Measurements from ENCODE around the gene APOL5. TPM values are rescaled to one million over a fixed set of nuclear protein-coding genes. Genes with fewer than 3 reads are reported as not detected.
"Not testable (repeated sequence)": the region's sequence is repeated elsewhere in the genome, so short reads cannot be mapped to it uniquely, and the experiment has no call there.

Gene APOL5, protein sequence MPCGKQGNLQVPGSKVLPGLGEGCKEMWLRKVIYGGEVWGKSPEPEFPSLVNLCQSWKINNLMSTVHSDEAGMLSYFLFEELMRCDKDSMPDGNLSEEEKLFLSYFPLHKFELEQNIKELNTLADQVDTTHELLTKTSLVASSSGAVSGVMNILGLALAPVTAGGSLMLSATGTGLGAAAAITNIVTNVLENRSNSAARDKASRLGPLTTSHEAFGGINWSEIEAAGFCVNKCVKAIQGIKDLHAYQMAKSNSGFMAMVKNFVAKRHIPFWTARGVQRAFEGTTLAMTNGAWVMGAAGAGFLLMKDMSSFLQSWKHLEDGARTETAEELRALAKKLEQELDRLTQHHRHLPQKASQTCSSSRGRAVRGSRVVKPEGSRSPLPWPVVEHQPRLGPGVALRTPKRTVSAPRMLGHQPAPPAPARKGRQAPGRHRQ
- total RNA-seq, result not detected

DNA sequence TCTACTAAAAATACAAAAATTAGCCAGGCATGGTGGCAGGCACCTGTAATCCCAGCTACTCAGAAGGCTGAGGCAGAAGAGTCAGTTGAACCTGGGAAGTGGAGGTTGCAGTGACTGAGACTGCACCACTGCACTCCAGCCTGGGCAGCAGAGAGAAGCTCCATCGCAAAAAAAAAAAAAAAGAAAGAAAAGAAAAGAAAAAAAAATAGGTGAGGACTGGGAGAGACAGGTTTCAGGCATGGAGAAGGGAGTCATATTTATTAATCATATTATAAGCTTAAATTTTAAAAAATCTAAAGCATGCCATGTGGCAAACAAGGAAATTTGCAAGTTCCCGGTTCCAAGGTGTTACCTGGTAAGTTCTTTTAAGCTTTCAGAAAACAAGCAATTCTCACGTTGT lies at the start of gene APOL5:
Gene APOL5, plus strand, starts transcription at position 301 of the 400 bp plus-strand sequence. Its CDS starts 0 bp downstream, at position 301.
- Histone ChIP-seq H3K4me1 (no peaks in the 10 kb centered on the region), H3K27me3 (no peaks in the 10 kb centered on the region), H3K9me3 (no peaks in the 10 kb centered on the region), H3K27ac (no peak within 1 kb of the TSS), H3K4me3 (no peak within 1 kb of the TSS), H3K36me3 (no peaks in the 10 kb centered on the region)
- no peak for DNase-seq (ENCODE audit: low spot score in 2 of 2)
- intact Hi-C loops (cut with DNase I), result no loop called here
- TF ChIP-seq, protein P1, sequence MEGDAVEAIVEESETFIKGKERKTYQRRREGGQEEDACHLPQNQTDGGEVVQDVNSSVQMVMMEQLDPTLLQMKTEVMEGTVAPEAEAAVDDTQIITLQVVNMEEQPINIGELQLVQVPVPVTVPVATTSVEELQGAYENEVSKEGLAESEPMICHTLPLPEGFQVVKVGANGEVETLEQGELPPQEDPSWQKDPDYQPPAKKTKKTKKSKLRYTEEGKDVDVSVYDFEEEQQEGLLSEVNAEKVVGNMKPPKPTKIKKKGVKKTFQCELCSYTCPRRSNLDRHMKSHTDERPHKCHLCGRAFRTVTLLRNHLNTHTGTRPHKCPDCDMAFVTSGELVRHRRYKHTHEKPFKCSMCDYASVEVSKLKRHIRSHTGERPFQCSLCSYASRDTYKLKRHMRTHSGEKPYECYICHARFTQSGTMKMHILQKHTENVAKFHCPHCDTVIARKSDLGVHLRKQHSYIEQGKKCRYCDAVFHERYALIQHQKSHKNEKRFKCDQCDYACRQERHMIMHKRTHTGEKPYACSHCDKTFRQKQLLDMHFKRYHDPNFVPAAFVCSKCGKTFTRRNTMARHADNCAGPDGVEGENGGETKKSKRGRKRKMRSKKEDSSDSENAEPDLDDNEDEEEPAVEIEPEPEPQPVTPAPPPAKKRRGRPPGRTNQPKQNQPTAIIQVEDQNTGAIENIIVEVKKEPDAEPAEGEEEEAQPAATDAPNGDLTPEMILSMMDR (IDR thresholded peaks at IDR 0.05), result no peak

DNA sequence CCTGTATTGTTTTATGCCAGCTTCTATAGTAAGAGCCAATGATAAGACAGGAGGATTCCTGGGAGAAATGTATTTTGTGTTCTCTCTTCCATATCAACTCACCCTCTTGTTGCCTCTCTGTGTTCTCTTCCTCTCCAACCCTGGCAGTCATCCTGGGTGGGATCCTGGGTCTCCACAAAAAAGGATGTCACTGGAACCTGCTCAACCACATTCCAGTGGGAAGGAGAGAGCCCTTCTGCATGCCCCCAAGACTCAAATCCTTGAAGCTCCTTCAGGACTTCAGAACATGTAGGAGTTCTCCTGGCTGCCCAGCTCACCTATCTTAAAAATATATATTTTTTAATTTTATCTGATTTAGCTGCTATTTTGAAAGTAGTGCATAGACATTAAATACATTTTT lies 43.3 kb upstream of the APOL5 start:
- Histone ChIP-seq H3K36me3 (no peaks in the 10 kb centered on the region), H3K27ac (no peak overlapping the region), H3K9me3 (no peaks in the 10 kb centered on the region), H3K4me3 (no peak overlapping the region), H3K4me1 (no peaks in the 10 kb centered on the region), H3K27me3 (no peaks in the 10 kb centered on the region)
- no peak for DNase-seq (ENCODE audit: low spot score in 2 of 2)
- intact Hi-C loops (cut with DNase I), result no loop called here
- TF ChIP-seq, protein P1 (IDR thresholded peaks at IDR 0.05), result no peak

DNA sequence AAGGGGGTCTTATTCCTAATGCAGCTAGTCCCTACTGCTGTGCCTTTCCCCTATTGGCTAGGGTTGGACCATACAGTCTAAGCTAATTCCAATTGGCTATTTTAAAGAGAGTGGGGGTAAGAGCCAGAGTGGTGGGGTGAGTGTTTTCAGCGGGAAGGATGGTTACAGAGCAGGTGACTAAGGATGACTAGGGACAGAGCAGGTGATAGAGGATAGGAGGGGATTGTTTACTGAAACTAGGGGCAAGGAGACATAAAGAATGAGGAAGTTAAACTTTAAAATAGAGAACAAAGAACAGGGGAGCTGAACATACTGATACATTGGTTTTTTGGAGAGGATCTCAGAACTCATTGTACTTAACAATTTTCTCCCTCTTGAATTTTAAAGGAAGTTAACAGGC lies 41.6 kb upstream of the APOL5 start:
- H3K27ac ChIP-seq; H3K27me3 ChIP-seq; DNase-seq (ENCODE audit: low spot score in 2 of 2); intact Hi-C loops (cut with DNase I); H3K4me3 ChIP-seq; H3K36me3 ChIP-seq; H3K4me1 ChIP-seq; H3K9me3 ChIP-seq: not testable (repeated sequence)

DNA sequence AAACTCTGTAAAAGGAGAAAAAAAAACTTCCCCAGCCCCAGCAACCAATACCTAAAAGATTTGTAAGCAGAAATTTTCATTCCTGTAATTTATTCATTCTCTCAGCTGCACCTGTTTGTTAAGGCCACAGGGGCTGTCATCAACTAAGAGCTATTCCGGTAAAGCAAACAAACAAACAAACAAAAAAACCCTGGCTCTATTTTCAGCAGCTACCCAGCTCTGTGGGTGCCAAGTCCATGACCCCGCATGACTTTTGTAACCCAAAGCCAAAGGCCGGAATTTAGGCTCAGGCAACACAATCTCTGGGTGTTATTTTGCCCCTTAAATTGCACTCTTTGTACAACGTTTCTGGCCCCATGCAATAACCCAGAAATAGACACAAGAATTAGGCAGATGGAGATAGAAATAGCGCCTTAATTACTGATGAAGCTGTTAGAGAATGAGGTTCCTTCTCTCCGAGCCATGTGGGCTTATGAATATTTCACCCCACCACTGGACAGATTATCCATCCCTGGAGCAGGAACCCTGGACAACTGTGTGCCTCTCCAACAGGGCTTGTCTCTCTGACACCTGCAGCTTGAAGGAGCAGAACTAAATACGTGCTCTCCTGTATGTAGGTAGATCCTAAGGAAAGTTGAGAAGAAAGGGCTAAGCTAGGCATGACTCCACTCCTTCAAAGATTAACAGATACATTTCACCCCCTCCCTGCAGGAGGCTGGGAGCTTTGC lies 40.0 kb upstream of the APOL5 start:
- no peak for DNase-seq (ENCODE audit: low spot score in 2 of 2)
- Histone ChIP-seq H3K4me1 (no peaks in the 10 kb centered on the region), H3K9me3 (peaks cover 0 to 4% of the 10 kb centered on the region in 2 donors), H3K27me3 (no peaks in the 10 kb centered on the region), H3K27ac (no peak overlapping the region), H3K36me3 (no peaks in the 10 kb centered on the region), H3K4me3 (no peak overlapping the region)
- intact Hi-C loops (cut with DNase I), result no loop called here
- TF ChIP-seq, protein P1 (IDR thresholded peaks at IDR 0.05), result no peak

DNA sequence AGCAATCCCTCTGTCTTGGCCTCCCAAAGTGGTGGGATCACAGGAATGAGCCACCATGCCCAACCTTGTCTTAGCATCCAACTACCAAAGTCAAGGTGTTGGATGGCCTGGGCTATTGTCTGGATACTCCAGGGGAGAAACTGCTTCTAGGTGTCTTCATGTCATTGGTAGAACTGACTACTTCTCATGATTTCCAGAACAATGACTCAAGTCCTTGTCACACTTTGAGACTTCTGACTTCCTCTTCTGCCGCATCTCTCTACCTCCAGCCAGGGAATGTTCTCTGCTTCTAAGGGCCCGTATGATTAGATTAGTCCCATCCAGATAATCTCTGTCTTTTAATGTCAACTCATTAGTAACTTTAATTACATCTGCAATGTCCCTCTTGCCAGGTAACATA lies 38.8 kb upstream of the APOL5 start:
- TF ChIP-seq, protein P1 (IDR thresholded peaks at IDR 0.05), result no peak
- Histone ChIP-seq H3K9me3 (peaks cover 0 to 4% of the 10 kb centered on the region in 2 donors), H3K27ac (no peak overlapping the region), H3K4me1 (no peaks in the 10 kb centered on the region), H3K4me3 (no peak overlapping the region), H3K36me3 (no peaks in the 10 kb centered on the region), H3K27me3 (no peaks in the 10 kb centered on the region)
- DNase-seq (ENCODE audit: low spot score in 2 of 2), result no peak
- intact Hi-C loops (cut with DNase I), result no loop called here

DNA sequence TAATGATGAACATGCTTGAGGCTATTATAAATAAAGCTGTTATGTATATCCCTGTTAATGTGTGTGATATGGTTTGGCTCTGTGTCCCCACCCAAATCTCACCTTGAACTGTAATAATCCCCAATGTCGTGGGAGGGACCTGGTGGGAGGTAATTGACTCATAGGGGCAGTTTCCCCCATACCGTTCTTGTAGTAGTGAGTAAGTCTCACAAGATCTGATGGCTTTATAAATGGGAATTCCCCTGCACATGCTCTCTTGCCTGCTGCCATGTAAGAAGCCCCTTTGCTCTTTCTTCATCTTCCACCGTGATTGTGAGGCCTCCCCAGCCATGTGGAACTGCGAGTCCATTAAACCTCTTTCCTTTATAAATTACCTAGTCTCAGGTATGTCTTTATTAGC lies 38.2 kb upstream of the APOL5 start:
- H3K4me3 ChIP-seq; H3K27me3 ChIP-seq; H3K9me3 ChIP-seq; H3K36me3 ChIP-seq; H3K4me1 ChIP-seq; H3K27ac ChIP-seq; DNase-seq (ENCODE audit: low spot score in 2 of 2); intact Hi-C loops (cut with DNase I): not testable (repeated sequence)

All from ascending aorta (tissue), 2 donors.